ENCODE results near the gene DAPK2.

GRCh38 chr15:63889831-63890230 is 156.5 kb downstream of the DAPK2 start:
- TF ChIP-seq POLR2AphosphoS5 (IDR thresholded peaks at IDR 0.05; ENCODE audit: low read depth, low read length) (no peak), POLR2A (IDR thresholded peaks at IDR 0.05; ENCODE audit: low read depth, low read length) (no peak), TAF1 (IDR thresholded peaks at IDR 0.05; ENCODE audit: low read depth, low read length) (no peak), PAX5 (IDR thresholded peaks at IDR 0.05; ENCODE audit: insufficient read depth, low read length, severe bottlenecking) (no peak), SPI1 (IDR thresholded peaks at IDR 0.05; ENCODE audit: low read depth, low read length) (no peak), POU2F2 (IDR thresholded peaks at IDR 0.05; ENCODE audit: low read depth, low read length) (no peak)
